IMR-90 (cell line): ENCODE data around the gene CLK3. TPM values are rescaled to one million over a fixed set of nuclear protein-coding genes. Genes with fewer than 3 reads are reported as not detected.

ENCODE experiments used
- ATAC-seq: fragments of 200-7000 bp; cut with Tn5 transposase; 2 replicates; pipeline ENCODE4 v1.9.1; 2020; ENCODE audit warnings: low read depth, mild to moderate bottlenecking, moderate library complexity
- BruUV-seq: library from RNA; stranded (reverse); fragments of 400-500 nt; replicated peaks from 2 replicates; lab custom pipeline; 2021; lab: Mats Ljungman, UMichigan
- CTCF ChIA-PET: fragments of 300-600 bp; formaldehyde crosslinking; extraction: SDS; loops from one replicate; lab custom pipeline; 2021; ENCODE audit warnings: antibody characterized with exemption; lab: Yijun Ruan, JAX
- POLR2A ChIA-PET: fragments of 300-600 bp; sonication (Branson Sonifier 250); formaldehyde crosslinking; loops from one replicate; lab custom pipeline; 2022; ENCODE audit warnings: antibody characterized with exemption; ENCODE audit not compliant: unreplicated experiment; lab: Charles Lee
- DNase-seq: peaks from one replicate; pipeline ENCODE4 v3.0.0; 2013
- H2AFZ ChIP-seq: replicated peaks from 2 replicates; pipeline ENCODE3; 2013; ENCODE audit warnings: low read length, mild to moderate bottlenecking; ENCODE audit not compliant: poor library complexity
- H2AK5ac ChIP-seq: 2 replicates; pipeline ENCODE4 v1.6.1; 2013; ENCODE audit warnings: low read depth, low read length, inconsistent platforms
- H2AK9ac ChIP-seq: replicated peaks from 2 replicates; pipeline ENCODE3; 2013; ENCODE audit warnings: mild to moderate bottlenecking, low read depth, low read length, moderate library complexity; ENCODE audit not compliant: poor library complexity
- H2BK120ac ChIP-seq: 2 replicates; pipeline ENCODE4 v1.6.1; 2013; ENCODE audit warnings: low read depth, low read length, inconsistent platforms
- H2BK15ac ChIP-seq: 3 replicates; pipeline ENCODE4 v1.6.1; 2013; ENCODE audit warnings: low read depth, low read length, inconsistent platforms
- H2BK20ac ChIP-seq: 2 replicates; pipeline ENCODE4 v1.6.1; 2013; ENCODE audit warnings: low read depth, mild to moderate bottlenecking, inconsistent platforms, low read length, moderate library complexity
- H2BK5ac ChIP-seq: 2 replicates; pipeline ENCODE4 v1.6.1; 2013; ENCODE audit warnings: mild to moderate bottlenecking, low read depth, low read length, inconsistent platforms; ENCODE audit not compliant: poor library complexity, severe bottlenecking
- H3K14ac ChIP-seq: replicated peaks from 2 replicates; pipeline ENCODE4 v1.6.1; 2013; ENCODE audit warnings: low read depth, low read length, inconsistent platforms
- H3K18ac ChIP-seq: 2 replicates; pipeline ENCODE4 v1.6.1; 2013; ENCODE audit warnings: low read depth, low read length, control low read depth
- H3K23ac ChIP-seq: 2 replicates; pipeline ENCODE4 v1.6.1; 2013; ENCODE audit warnings: low read depth, low read length, inconsistent platforms
- H3K27ac ChIP-seq: 2 replicates; pipeline ENCODE4 v1.5.1; 2013; ENCODE audit warnings: mild to moderate bottlenecking, control low read depth, low read length; ENCODE audit not compliant: insufficient read depth
- H3K27me3 ChIP-seq: 2 replicates; pipeline ENCODE4 v1.6.1; 2013; ENCODE audit warnings: low read length; ENCODE audit not compliant: control insufficient read depth, insufficient read depth
- H3K36me3 ChIP-seq: 2 replicates; pipeline ENCODE4 v1.6.1; 2013; ENCODE audit warnings: low read length, mixed read lengths; ENCODE audit not compliant: control insufficient read depth, insufficient read depth
- H3K4ac ChIP-seq: 2 replicates; pipeline ENCODE4 v1.6.1; 2013; ENCODE audit warnings: low read depth, low read length, inconsistent platforms
- H3K4me1 ChIP-seq: 2 replicates; pipeline ENCODE4 v1.6.1; 2013; ENCODE audit warnings: low read length, mixed read lengths; ENCODE audit not compliant: control insufficient read depth, insufficient read depth
- H3K4me2 ChIP-seq: 2 replicates; pipeline ENCODE4 v1.6.1; 2013; ENCODE audit warnings: low read depth, mild to moderate bottlenecking, control low read depth, low read length, moderate library complexity
- H3K4me3 ChIP-seq: 2 replicates; pipeline ENCODE4 v1.5.1; 2013; ENCODE audit warnings: low read depth, mild to moderate bottlenecking, control low read depth, low read length, moderate library complexity; ENCODE audit not compliant: insufficient read depth
- H3K56ac ChIP-seq: 2 replicates; pipeline ENCODE4 v1.6.1; 2013; ENCODE audit warnings: low read length, inconsistent platforms; ENCODE audit not compliant: insufficient read depth; ENCODE audit errors: extremely low read depth
- H3K79me1 ChIP-seq, 2 experiments: 2 replicates each; pipeline ENCODE4 v1.6.1; 2013; ENCODE audit warnings: low read length in 2 of 2, inconsistent platforms in 1 of 2, low read depth in 1 of 2
- H3K9ac ChIP-seq: 2 replicates; pipeline ENCODE4 v1.6.1; 2013; ENCODE audit warnings: low read depth, low read length, control low read depth
- H3K9me1 ChIP-seq: 2 replicates; pipeline ENCODE4 v1.6.1; 2013; ENCODE audit warnings: low read length, inconsistent platforms; ENCODE audit not compliant: insufficient read depth
- H3K9me3 ChIP-seq: 2 replicates; pipeline ENCODE4 v1.6.1; 2013; ENCODE audit warnings: low read length; ENCODE audit not compliant: control insufficient read depth, insufficient read depth
- H4K20me1 ChIP-seq: 2 replicates; pipeline ENCODE4 v1.6.1; 2013; ENCODE audit warnings: low read length, inconsistent platforms; ENCODE audit not compliant: insufficient read depth
- H4K5ac ChIP-seq: 2 replicates; pipeline ENCODE4 v1.6.1; 2013; ENCODE audit warnings: mild to moderate bottlenecking, low read depth, low read length, control low read depth
- H4K8ac ChIP-seq, 2 experiments: 2 replicates each; pipeline ENCODE4 v1.6.1; 2013; ENCODE audit warnings: low read depth in 2 of 2, low read length in 2 of 2, control low read depth in 1 of 2, inconsistent platforms in 1 of 2
- H4K91ac ChIP-seq: 2 replicates; pipeline ENCODE4 v1.6.1; 2013; ENCODE audit warnings: low read depth, low read length, inconsistent platforms; ENCODE audit not compliant: insufficient read depth
- BHLHE40 ChIP-seq: fragments of 150-350 bp; IDR thresholded peaks from 2 replicates; pipeline ENCODE4 v1.6.1; 2016; ENCODE audit warnings: mild to moderate bottlenecking, low read depth, low read length
- CEBPB ChIP-seq: IDR thresholded peaks from 2 replicates; pipeline ENCODE4 v1.6.1; 2012; ENCODE audit warnings: low read depth, low read length, improper control_type of control experiment
- CHD1 ChIP-seq: IDR thresholded peaks from 2 replicates; pipeline ENCODE4 v1.6.1; 2012; ENCODE audit warnings: low read depth, low read length, improper control_type of control experiment
- FOS ChIP-seq: fragments of 150-350 bp; IDR thresholded peaks from 2 replicates; pipeline ENCODE4 v1.6.1; 2016; ENCODE audit warnings: low read depth, low read length
- MAFK ChIP-seq: IDR thresholded peaks from 2 replicates; pipeline ENCODE4 v1.6.1; 2012; ENCODE audit warnings: low read depth, low read length, improper control_type of control experiment
- MAZ ChIP-seq: IDR thresholded peaks from 2 replicates; pipeline ENCODE4 v1.6.1; 2012; ENCODE audit warnings: low read depth, mild to moderate bottlenecking, low read length, improper control_type of control experiment, moderate library complexity, borderline replicate concordance
- MXI1 ChIP-seq: IDR thresholded peaks from 2 replicates; pipeline ENCODE4 v1.6.1; 2012; ENCODE audit warnings: low read depth, mild to moderate bottlenecking, low read length, moderate library complexity, borderline replicate concordance
- NFE2L2 ChIP-seq: fragments of 150-350 bp; IDR thresholded peaks from 2 replicates; pipeline ENCODE4 v1.6.1; 2016; ENCODE audit warnings: low read depth, mild to moderate bottlenecking, low read length
- RAD21 ChIP-seq: IDR thresholded peaks from 2 replicates; pipeline ENCODE4 v1.6.1; 2012; ENCODE audit warnings: low read length, improper control_type of control experiment
- RCOR1 ChIP-seq: IDR thresholded peaks from 2 replicates; pipeline ENCODE4 v1.6.1; 2012; ENCODE audit warnings: mild to moderate bottlenecking, low read length, improper control_type of control experiment; ENCODE audit not compliant: insufficient replicate concordance
- RFX5 ChIP-seq: IDR thresholded peaks from 2 replicates; pipeline ENCODE4 v1.8.0; 2012; ENCODE audit warnings: low read depth, mild to moderate bottlenecking, low read length, moderate library complexity
- SMC3 ChIP-seq: fragments of 150-350 bp; IDR thresholded peaks from 2 replicates; pipeline ENCODE4 v1.6.1; 2016; ENCODE audit warnings: low read depth, mild to moderate bottlenecking, antibody characterized with exemption, low read length, moderate library complexity
- dilution Hi-C: fragments of 300-500 bp; cut with HindIII; formaldehyde crosslinking; loops from one replicate; pipeline ENCODE4 v1.14.3; 2018; ENCODE audit warnings: low sequenced_read_pairs; ENCODE audit not compliant: unreplicated experiment
- in situ Hi-C: fragments of 300-500 bp; cut with MboI; formaldehyde crosslinking; loops from 3 replicates; pipeline ENCODE4 v1.14.3; 2019; ENCODE audit warnings: low sequenced_read_pairs, inconsistent platforms, mixed read lengths
- intact Hi-C: fragments of 100-400 bp; cut with micrococcal nuclease; formaldehyde crosslinking; loops from 2 replicates; pipeline ENCODE4 v1.10.0; 2022
- polyA plus RNA-seq, 3 experiments: library from polyadenylated mRNA; depleted of rRNA; stranded (reverse); fragments of >200 nt; gene quantifications; 2 replicates each; pipeline ENCODE4 v1.2.3, GENCODE V29; 2012; ENCODE audit warnings: low replicate concordance in 1 of 3
- total RNA-seq: library from RNA; depleted of rRNA; stranded (reverse); fragments of >200 nt; gene quantifications from 2 replicates; pipeline ENCODE4 v1.2.3, GENCODE V29; 2012
- TF ChIP-seq, protein P1 (sequence below): conservative IDR thresholded peaks from 2 replicates; pipeline ENCODE4 v1.5.1; 2012; ENCODE audit warnings: mild to moderate bottlenecking, low read depth, low read length, improper control_type of control experiment
- TF ChIP-seq, protein P2 (sequence below): fragments of 150-350 bp; IDR thresholded peaks from 2 replicates; pipeline ENCODE4 v1.6.1; 2017; ENCODE audit warnings: mild to moderate bottlenecking, antibody characterized with exemption, low read length, low read depth
- TF ChIP-seq, protein P3 (sequence below): fragments of 150-350 bp; IDR thresholded peaks from 2 replicates; pipeline ENCODE4 v1.6.1; 2016; ENCODE audit warnings: low read depth, mild to moderate bottlenecking, low read length, moderate library complexity, borderline replicate concordance

CLK3 gene
- total and polyA plus RNA-seq, 2 of the 4 experiments (the other 2 are of a cell fraction), result 84.7 to 117 TPM

DNA sequence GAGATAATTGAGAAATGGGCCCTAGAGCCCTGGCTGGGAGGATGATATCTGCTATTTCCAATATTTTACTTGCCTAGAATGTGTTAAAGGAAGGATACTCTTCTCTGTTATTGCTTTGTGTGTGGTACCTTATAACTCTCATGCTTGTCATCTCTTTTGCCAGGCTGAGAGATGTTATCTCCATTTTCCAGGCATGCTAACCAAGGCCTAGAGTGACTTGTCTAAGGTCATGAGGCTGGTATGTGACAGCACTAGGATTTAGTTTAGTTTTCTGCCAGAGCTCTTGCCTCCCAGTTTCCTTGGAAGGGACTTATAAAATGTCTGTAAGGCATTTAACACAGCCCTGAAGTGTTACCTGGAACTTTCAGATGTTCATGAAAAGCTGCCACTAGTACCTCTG, 1.4 kb downstream of the CLK3 start:
- TF ChIP-seq, protein P1, sequence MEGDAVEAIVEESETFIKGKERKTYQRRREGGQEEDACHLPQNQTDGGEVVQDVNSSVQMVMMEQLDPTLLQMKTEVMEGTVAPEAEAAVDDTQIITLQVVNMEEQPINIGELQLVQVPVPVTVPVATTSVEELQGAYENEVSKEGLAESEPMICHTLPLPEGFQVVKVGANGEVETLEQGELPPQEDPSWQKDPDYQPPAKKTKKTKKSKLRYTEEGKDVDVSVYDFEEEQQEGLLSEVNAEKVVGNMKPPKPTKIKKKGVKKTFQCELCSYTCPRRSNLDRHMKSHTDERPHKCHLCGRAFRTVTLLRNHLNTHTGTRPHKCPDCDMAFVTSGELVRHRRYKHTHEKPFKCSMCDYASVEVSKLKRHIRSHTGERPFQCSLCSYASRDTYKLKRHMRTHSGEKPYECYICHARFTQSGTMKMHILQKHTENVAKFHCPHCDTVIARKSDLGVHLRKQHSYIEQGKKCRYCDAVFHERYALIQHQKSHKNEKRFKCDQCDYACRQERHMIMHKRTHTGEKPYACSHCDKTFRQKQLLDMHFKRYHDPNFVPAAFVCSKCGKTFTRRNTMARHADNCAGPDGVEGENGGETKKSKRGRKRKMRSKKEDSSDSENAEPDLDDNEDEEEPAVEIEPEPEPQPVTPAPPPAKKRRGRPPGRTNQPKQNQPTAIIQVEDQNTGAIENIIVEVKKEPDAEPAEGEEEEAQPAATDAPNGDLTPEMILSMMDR, result no peak
- TF ChIP-seq MXI1, result no peak
- TF ChIP-seq NFE2L2, result no peak
- TF ChIP-seq SMC3, result no peak
- no peak for TF ChIP-seq BHLHE40
- no peak for TF ChIP-seq CHD1
- no peak for TF ChIP-seq MAZ
- TF ChIP-seq FOS, result no peak
- TF ChIP-seq, protein P2, sequence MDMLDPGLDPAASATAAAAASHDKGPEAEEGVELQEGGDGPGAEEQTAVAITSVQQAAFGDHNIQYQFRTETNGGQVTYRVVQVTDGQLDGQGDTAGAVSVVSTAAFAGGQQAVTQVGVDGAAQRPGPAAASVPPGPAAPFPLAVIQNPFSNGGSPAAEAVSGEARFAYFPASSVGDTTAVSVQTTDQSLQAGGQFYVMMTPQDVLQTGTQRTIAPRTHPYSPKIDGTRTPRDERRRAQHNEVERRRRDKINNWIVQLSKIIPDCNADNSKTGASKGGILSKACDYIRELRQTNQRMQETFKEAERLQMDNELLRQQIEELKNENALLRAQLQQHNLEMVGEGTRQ, result no peak
- no peak for TF ChIP-seq MAFK
- no peak for TF ChIP-seq RAD21
- no peak for TF ChIP-seq CEBPB
- TF ChIP-seq, protein P3, sequence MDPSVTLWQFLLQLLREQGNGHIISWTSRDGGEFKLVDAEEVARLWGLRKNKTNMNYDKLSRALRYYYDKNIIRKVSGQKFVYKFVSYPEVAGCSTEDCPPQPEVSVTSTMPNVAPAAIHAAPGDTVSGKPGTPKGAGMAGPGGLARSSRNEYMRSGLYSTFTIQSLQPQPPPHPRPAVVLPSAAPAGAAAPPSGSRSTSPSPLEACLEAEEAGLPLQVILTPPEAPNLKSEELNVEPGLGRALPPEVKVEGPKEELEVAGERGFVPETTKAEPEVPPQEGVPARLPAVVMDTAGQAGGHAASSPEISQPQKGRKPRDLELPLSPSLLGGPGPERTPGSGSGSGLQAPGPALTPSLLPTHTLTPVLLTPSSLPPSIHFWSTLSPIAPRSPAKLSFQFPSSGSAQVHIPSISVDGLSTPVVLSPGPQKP, result no peak
- TF ChIP-seq RFX5, result no peak
- TF ChIP-seq RCOR1, result no peak
- Histone ChIP-seq H3K18ac (no peak overlapping the region), H3K56ac (no peak overlapping the region), H2BK120ac (no peak overlapping the region), H4K20me1 (peaks cover 59% of the 10 kb centered on the region), H2AK9ac (peak overlapping the region; percentile 100), H2BK20ac (no peak overlapping the region), H4K8ac (no peak overlapping the region), H3K9me1 (0 out of 2 replicates have a peak, but pooled peaks cover 2% of the 10 kb centered on the region), H3K9me3 (no peaks in the 10 kb centered on the region), H4K5ac (no peak overlapping the region), H2BK15ac (no peak overlapping the region), H2AK5ac (no peak overlapping the region), H3K27ac (no peak overlapping the region), H3K4me2 (peak overlapping the region; percentile 76), H3K23ac (peak overlapping the region; percentile 92; the same call in 1 of the 2 replicates), H3K79me1 (peaks cover 14 to 61% of the 10 kb centered on the region in 2 experiments; a peak in 3 of 4 replicates), H3K36me3 (peaks cover 29% of the 10 kb centered on the region), H3K14ac (no peak overlapping the region), H4K91ac (no peak overlapping the region), H3K4ac (no peak overlapping the region), H3K27me3 (no peaks in the 10 kb centered on the region), H3K9ac (peak overlapping the region; percentile 97; the same call in 1 of the 2 replicates), H3K4me1 (peaks cover 6% of the 10 kb centered on the region), H2AFZ (no peak overlapping the region), H2BK5ac (no peak overlapping the region), H3K4me3 (peak overlapping the region; percentile 93)
- intact Hi-C loops (no loop called here), in situ Hi-C loops (no loop called here), dilution Hi-C loops (no loop called here)
- no peak for ATAC-seq
- BruUV-seq, result TSS peak; percentile 58
- CTCF ChIA-PET, result interaction anchor here (0.6 to 1.6 kb wide), 5 partner anchors 8 to 235 kb away, joined by 3 to 5 read pairs (median 3); no protein-coding TSS in a partner anchor
- POLR2A ChIA-PET, result interaction anchor here (0.5 kb wide), 1 partner anchor 166 kb away, joined by 3 read pairs; no protein-coding TSS in a partner anchor
- no peak for DNase-seq
